Ovary (tissue), 3 donors: ENCODE measurements around the gene MDFIC2.

Source experiments
- CTCF ChIP-seq, 3 donors: fragments of 450-650 bp in 2 of 3; fragments of 200-600 bp in 1 of 3; IDR thresholded peaks; one replicate each; pipeline versions ENCODE4 v1.5.1 to v1.8.0; 2016 to 2022; ENCODE audit warnings: antibody characterized with exemption in 3 of 3, mild to moderate bottlenecking in 1 of 3
- EP300 ChIP-seq: sonication (generic); formaldehyde crosslinking; IDR thresholded peaks from one replicate; pipeline ENCODE4 v1.6.1; 2017; ENCODE audit warnings: antibody characterized with exemption
- POLR2A ChIP-seq: fragments of 450-650 bp; IDR thresholded peaks from one replicate; pipeline ENCODE4 v1.6.1; 2017; ENCODE audit warnings: antibody characterized with exemption, mild to moderate bottlenecking, moderate library complexity
- donor health status: DM: no; HTN: no; CAD: no.

- TF ChIP-seq CTCF (IDR thresholded peaks at IDR 0.05), result no peak
- TF ChIP-seq POLR2A, result no peak
- no peak for TF ChIP-seq EP300
Measured at GRCh38 chr3:70189884-70190473, 122.5 kb downstream of the MDFIC2 start.
